NCI-H2196 (cell line): Measurements from ENCODE around the gene AHR.

Experiments used
- DNase-seq: peaks from one replicate; lab custom pipeline; 2025; ENCODE audit not compliant: unreplicated experiment; lab: John Stamatoyannopoulos, UW

Gene AHR

DNA sequence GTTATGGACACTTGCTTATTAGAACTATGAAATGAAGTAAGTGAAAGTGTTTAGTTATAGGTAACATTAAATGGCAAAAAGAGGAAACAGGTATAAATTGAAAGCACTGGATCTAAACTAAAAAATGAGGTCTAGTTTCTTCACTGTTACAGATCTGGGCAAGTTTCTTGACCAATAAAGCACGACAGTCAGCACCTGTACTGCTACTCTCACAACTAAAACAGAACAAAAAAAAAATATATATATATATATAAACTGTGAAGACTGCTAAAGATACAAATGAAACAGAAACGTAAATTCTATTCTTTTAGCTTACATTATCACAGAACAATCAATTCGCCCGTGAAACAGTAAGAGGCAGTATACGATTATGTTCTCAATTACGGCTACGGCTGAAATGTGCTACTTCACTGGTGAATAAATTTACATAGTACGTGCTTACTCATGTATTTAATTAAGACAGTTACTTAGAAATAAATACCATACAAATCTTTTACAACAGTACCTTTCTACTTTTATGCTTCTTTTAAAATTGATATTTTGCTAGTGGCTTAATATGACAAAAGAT lies 4.2 kb downstream of the AHR start:
- DNase-seq = no peak

DNA sequence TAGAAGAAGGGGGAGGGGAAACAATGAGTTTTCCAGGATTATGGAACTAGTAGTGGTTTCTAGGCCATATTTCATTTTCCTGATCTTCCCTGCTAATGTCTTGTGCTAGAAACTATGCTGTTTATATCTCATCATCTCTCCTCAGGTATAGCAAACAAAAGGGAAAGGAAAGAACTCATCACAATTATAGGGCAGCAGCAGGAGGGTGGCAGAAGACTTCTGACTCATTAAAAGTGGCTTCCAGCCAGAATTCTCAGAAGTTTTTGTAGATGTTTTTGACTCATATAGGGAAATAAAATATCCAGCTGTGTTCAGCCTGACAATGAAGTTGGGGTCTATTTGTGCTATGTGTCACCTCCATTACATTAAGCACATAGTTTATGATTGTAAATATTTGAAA lies 6.5 kb downstream of the AHR start:
- DNase-seq = no peak

DNA sequence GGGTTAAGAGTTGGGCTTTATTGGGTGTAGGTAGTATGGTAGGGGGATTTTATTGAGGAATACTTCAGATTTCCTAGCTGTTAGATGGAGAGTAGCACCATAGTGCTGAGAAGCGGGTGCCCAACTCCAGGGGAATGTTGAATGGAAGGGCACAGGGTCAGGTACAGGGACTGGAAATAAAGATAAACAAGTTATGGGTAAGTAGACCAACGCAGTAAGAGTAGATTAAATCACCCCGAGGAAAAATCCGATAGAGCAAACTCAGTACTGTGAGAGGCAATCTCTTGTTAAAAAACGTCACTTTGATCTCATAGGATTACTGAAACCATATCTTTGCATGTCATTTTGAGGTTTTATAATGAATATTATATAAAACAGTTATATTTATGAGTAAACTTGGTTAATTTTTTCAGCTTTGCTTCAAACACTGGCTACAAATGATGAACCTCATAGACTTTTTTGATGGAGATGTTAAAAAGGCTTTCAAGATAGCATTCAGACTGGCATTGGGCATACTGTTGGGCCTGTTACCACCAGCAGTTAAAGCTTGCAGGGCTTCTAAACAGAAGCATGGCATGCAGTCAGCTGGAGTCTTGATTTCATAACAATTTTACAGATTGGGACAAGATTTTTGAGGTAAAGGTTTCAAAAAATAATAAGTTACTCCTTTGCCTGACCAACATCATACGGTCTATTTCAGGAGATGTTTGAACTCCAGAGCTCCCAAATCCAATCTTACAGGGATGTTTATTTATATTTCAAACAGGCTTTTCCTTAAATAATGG lies 7.1 kb downstream of the AHR start:
- DNase-seq = no peak

DNA sequence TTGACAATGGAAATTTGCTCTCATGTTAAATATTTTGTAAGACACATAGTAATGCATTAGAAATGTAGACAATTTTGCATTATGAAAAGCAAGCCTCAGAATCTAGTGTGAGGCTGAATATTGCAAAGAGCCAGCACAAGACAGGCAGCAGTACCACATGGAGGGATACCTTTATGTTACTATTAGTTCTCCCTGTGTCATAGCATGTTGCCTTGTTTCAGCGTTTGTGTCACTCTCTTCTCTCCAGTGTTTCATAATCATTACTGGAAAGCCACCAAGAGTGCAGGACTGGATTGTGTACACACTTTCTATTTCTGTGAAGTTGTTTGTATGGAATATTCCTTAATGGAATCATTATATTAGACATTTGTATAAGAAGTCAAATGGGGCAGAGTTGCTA lies 8.5 kb downstream of the AHR start:
- DNase-seq = no peak

DNA sequence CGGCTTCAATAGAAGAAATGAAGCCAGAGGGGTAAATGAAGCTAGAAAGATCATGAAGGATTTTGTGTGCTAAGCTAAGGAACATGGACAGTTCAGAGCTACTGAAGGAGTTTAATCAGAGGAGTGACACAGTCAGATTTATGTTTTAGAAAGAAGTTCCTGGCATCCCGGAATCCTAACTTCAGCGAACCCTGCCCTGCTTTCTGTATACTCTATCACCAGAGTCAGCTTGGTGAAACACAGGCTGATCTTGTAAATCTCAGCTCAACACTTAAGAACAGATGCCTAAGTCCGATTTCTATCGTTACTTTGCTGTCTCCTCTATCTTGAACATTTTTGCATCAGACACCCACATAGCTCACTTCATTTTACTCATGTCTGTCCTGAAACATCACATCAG lies 9.1 kb downstream of the AHR start:
- no peak for DNase-seq

DNA sequence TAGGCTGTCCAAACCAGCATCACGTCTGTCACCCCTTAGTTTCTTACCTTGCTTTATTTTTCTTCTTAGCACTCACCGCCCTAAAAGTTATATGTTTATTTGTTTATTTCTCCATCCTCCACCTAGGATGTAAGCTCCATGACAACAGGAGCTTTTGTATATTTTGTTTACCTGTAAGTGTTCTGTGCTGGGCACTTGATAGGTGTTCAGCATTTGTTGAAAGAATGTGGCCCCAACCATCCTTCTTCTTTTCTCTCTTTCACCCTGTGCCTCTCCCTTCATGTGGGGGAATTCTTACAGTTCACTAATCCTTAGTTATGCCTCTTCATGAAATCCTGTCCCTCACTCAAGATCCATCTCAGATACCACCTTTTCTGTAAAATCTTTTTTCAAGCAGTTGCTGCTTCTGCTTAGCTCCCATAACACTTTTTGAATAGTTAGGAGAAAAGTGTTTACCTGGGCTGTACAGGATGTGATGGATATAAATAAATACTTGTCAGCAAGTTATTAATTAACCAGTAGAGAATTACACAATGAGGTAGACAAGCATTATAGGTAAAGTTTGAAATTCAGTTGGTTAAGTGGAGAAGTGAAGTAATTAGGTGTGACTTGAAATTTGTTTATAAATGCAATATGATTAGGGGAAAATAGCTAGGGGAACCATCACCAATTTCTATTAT lies 9.7 kb downstream of the AHR start:
- DNase-seq = no peak

DNA sequence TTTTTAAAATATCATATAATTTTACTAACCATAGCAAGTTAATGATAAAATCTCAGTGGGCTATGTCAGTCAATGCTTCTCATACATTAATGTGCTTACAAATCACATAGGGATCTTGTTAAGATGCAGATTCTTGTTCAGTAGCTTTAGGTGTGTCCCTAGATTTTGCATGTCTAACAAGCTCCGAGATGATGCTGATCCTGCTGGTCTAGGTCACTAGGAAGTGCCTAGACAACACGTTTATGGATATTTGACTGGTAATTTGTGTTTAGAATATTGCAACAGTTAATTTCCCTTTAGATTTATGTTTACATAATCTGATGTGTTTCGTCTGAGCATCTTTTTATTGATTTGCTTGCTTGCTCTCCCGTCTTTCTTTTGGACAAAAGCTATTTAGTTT lies 12.7 kb downstream of the AHR start:
- no peak for DNase-seq

DNA sequence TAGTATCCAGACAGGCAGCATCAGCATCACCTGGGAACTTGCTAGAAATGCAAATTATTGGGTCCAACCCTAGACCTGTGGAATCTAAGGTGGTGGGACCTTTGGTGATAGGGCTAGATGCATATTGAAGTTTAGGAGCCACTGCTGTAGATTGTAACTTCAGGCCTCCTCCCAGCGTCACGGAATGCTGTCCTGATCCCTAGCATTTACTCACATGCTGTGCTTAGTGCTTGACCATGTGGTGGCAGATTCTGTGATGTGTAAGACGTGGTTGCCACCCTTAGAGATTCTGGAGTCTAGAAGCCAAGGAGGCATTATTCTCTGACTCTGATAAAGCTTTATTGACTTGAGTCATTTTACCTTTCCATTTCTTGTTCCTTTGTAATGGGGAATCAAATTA lies 13.5 kb downstream of the AHR start:
- no peak for DNase-seq

DNA sequence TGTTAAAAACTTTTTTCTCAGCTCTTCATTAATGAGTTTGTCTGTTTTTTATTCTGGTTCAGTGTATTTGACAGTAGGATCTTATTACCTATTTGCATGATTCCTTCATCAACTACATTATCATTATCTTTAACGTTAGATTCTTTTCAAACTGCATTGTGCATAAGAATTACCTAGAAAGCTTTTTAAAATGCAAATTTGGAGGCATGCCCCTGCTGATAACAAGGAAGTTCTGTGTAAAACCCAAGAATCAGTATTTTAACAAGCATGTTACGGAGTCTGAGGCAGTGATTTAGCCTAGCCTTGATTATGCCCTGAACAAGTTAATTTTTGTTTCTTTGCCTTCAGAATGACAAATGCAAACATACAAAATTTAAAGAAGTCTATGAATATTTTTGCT lies 14.2 kb downstream of the AHR start:
- no peak for DNase-seq

DNA sequence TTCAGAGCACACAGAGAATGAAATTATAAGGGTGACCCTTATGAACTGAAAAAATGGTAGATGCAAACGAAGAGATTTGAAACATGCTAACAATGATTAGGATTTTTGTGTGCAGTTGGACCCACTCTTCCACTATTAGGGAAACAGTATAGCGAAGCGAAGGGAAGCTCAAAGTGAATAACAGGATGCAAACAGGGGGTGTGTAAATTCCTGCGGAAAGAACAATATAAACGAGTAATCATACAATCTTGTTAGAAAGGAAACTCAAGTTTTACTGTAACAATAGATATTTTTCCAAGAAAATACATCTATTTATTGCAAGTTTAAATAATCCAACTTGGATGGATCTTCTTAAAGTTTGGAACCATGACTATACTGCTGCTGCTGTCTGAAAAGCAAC lies 14.7 kb downstream of the AHR start:
- no peak for DNase-seq

DNA sequence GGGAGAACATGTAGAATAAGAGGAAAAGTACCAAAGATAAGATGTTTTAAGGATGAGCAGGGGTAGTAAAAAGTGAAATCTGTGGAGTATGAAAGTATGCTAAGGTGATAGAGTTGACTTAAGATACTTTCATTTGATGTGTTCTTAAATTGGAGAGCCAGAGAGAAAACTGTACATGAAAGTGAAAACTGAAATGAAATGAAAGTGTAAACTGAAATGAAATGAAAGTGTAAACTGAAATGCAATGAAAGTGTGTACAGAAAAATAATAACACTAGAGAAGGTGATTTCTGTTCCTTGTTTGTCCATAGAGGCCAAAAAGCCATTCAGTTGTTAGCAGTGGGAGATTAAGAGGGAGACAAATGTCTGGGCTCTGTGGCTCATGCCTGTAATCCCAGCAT lies 17.5 kb downstream of the AHR start:
- no peak for DNase-seq

DNA sequence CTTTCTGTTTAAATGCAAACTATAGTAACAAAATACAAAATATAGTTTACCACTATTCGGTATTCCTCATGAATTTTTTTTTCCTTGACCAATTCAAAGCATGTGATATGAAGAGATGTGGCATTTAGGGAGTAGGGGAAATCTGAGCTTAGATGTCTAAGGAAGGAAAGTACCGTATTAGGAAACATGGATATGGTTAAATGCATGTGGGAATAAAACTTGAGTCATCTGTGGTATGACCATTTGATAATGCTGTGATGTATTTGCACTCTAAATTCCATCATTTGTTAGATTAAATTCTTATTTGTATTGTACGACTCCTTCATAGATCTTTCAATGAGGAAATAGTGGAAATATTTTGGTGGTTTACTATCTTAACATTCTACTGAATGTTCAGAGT lies 19.7 kb downstream of the AHR start:
- no peak for DNase-seq

DNA sequence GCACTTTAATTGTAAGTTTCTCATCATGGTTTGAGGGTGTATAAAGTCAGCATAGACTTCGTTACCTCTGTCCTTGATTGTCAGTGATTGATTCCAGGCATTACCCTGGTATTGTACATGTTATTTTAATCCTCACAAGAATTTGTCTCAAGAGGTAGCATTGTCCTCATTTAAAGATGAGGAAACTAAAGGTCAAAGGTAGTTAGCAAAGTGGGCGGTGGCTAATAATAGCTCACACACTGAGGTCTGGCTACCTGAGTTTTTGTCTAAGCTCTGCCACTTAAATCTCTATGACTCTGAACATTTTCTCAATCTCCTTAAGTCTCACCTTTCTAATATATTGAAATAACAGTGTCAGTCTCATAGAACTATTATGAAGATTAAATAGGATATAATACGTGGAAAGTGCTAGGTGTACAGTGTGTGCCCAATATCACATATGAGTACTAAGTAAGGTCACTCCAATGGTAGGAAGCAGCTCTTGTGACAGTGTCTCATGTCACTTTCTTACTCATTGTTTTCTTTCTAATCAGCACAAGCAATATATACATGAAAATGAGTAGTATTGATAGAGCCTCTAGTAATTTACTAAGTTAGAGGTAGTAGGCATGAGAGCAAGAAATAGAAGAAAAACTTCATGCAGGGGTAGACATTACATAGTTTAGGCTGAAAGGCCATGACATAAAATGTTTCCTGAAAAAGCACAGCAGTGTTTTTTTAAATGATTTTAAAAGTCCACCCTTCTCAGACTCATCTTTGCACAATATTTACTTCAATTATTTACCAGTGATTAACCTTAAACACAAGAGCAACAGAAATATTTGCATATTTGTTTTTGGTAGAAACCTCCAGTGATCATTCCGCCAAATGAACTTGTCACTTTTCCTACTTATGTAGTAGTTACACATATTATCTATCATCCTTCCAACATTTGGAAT lies 21.0 kb downstream of the AHR start:
- DNase-seq = no peak

DNA sequence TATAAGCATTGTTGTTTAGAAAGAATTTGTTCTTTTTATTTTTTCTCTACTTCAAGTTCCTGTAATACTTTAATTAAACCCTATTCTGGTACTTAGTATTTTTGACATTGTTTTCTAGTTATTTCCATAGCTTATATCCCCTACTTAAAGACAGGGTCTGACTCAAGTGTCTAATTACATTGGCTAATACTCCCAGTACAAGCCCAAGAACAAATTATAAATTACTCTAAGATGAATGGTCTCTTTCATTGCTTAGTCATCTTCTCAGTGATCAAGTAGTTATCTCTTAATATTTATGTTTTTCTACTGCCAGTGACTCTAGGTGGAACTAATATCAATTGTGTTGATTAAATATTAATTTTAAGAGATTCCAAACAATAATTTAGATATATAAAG lies 21.6 kb downstream of the AHR start:
- DNase-seq = no peak

DNA sequence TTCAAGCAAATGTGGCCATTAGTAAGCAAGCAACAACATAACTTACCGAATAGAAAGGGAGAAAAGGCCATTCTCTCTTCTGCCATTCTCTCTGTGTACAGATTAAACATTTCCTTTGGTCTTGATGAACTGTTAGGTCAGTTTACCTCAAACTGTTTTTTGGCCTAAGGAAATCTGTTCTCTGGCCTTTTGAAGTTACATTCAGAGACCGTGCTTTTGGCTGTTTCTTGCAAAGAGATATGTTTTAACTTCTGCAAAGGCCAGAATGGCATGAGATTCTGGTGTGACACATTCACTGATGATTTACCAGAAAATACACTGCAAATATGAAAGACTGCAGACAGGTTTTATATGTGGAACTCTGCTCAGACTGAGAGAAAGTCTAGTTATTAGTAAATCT lies 22.2 kb downstream of the AHR start:
- no peak for DNase-seq

DNA sequence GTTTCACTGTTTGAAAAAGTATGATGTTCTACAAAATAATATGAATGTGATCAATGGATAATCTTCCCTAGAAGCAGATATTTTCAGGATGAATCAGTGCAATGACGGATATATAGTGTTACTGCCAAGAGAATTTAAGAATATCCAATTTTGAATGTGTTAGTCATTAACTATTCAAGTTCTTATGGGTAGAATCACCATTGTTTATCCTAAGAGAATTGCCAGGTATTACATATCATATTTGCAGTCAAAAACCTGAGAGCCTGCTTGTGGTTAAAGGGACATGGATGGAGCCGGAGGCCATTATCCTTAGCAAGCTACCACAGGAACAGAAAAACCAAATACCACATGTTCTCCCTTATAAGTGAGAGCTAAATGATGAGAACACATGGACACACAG lies 26.9 kb downstream of the AHR start:
- no peak for DNase-seq

DNA sequence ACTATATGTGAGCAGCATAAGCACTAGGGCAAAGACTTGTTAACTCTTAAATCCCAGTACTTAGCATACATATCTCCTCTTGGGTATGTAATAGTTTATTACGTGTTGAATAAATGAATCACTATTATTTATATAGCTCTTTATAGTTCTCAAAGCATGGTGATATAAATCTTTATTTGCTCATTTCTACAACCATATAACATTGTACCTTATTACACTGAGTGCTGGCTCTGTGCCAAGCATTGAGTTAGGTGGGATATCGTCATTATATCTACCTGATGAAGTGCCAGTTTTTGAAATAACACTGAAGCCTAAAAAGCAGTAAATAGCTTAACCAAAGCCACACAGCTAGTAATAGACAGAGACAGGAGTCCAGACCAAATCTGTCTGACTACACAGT lies 27.9 kb downstream of the AHR start:
- no peak for DNase-seq

DNA sequence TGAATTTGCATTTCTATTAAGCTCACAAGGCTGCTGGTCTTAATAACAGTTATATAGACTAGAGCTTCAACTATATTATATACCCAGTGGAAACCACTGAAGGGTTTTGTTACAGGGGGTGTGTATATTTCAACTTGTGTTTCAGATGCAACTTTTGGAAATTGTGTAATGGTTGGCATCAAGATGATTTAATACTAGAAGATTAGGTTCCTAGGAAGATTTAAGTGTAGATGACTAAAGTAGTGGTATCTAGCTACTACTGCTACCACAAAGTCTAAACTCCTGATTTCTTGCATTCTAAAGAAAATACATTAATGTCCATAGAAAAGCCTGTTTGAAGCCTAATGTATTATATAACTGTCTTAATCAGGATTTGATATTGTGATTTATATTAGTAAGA lies 30.2 kb downstream of the AHR start:
- no peak for DNase-seq

DNA sequence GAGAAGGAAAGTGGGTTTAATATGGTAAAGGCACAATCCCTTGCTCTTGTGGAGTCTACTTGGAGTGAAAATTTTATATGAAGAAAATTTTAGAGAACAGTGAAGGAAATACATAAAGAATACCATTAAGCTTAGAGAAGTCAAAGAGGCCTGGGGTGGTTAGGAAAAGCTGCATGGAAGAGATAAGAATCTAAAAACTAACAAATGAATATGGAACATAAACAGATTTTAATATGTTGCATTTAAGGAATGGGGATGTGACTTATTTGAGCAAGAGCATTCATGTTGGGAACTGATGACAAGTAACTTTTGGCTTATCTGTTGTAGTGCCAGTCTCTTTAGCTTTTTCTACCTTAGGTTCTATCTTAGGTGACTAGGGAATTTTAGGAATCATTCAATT lies 31.0 kb downstream of the AHR start:
- DNase-seq = no peak

DNA sequence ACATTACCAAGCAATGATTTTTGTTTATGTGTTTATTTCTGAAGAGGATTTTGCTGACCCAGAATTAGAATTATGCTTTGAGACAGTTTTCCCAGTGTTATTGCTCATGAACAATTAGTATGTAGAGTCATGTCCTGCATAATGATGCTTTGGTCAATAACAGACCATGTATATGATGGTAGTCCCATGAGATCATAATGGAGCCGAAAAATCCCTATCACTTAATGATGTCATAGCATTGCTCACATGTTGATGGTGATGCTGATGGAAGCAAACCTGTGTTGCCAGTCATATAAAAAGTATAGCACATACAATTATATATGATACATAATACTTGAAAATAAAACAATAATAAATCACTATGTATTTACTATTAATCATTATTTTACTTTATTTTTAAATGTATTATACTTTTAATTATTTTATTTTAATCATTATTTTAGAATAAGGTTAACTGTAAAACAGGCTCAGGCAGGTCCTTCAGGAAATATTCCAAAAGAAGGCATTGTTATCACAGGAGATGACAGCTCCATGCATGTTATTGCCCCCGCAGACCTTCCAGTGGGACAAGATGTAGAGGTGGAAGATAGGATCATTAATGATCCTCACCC lies 33.5 kb downstream of the AHR start:
- no peak for DNase-seq

DNA sequence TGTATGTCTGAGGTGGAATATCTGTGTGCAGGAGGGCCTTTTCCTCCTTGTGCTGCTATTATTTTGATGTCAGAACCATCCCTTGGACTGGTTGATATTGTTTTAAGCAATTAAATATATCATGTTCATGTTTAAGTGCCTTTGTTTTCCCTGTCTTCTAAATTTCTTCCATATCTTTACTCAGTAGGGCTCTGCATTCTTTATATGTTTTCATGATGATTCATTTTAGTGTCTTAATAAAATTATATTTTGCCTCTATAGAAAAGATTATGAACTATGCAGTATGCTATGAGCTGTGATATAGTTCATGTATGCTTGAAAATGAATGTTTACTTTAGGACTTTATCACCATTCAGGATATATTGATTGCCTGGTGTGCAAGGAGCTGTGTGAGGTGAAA lies 34.8 kb downstream of the AHR start:
- no peak for DNase-seq
